ENCODE results near the gene EFCAB11. TPM values are rescaled to one million over a fixed set of nuclear protein-coding genes. Genes with fewer than 3 reads are reported as not detected.
A peak's percentile ranks its signal among the peaks of the same experiment; 100 is the strongest.

The EFCAB11 gene
- polyA plus RNA-seq, 1 donor (not counting 4 experiments of a cell fraction or from before 2014, with no cell fraction given) = 12.9 TPM

DNA sequence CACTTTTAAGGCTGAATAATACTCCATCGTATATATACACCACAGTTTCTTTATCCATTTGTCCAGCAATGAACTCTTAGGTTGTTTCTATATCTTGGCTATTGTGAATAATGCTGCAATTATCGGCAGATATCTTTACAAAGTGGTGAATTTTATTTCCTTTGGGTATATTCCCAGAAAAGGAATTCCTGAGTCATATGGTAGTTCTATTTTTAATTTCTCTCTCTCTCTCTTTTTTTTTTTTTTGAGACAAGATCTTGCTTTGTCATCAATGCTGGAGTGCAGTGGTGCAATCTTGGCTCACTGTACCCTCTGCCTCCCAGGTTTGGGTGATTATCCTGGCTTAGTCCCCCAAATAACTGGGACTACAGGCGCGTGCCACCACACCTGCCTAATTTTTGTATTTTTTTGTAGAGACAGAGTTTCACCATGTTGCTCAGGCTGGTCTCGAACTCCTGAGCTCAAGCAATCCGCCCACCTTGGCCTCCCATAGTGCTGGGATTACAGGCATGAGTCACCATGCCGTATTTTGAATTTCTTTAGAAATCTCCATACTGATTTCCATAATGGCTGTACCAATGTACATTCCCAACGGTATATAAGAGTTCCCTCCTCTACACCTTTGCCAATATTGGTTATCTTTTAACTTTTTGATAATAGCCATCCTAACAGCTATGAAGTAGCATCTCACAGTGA is 98.4 kb downstream of the EFCAB11 start:
- Histone ChIP-seq H3K79me2 (ENCODE audit: control insufficient read depth, insufficient read depth, low read length) (no peaks in the 10 kb centered on the region), H3K4me3 (ENCODE audit: control insufficient read depth in 2 of 3, extremely low read depth in 1 of 3, insufficient read depth in 2 of 3, low read depth in 1 of 3, low read length in 3 of 3) (no peak overlapping the region), H2AFZ (ENCODE audit: control insufficient read depth, low read length) (no peak overlapping the region), H3K9ac (ENCODE audit: control insufficient read depth, extremely low read depth, insufficient read depth, low read length) (no peak overlapping the region), H3K36me3 (ENCODE audit: control insufficient read depth in 2 of 2, extremely low read depth in 1 of 2, insufficient read depth in 2 of 2, low read length in 2 of 2) (no peaks in the 10 kb centered on the region), H3K27ac (ENCODE audit: control insufficient read depth, insufficient read depth, low read length) (no peak overlapping the region), H4K20me1 (ENCODE audit: control insufficient read depth, extremely low read depth, insufficient read depth, low read length) (no peaks in the 10 kb centered on the region), H3K27me3 (ENCODE audit: control insufficient read depth, extremely low read depth, insufficient read depth, low read length) (no peaks in the 10 kb centered on the region), H3K9me1 (ENCODE audit: control insufficient read depth, extremely low read depth, insufficient read depth, low read length) (no peaks in the 10 kb centered on the region), H3K4me1 (ENCODE audit: control insufficient read depth, extremely low read depth, insufficient read depth, low read length) (peaks cover 12% of the 10 kb centered on the region), H3K4me2 (ENCODE audit: control insufficient read depth, extremely low read depth, insufficient read depth, low read depth, low read length) (peak overlapping the region; percentile 22), H3K9me3 (ENCODE audit: control insufficient read depth, low read depth, low read length) (no peaks in the 10 kb centered on the region)
- DNase-seq (ENCODE audit: low read depth, low spot score) (no peak), FAIRE-seq (no peak)
- dilution Hi-C loops (cut with MboI; ENCODE audit: extremely low pct_ligation_motif_present, low sequenced_read_pairs) = no loop called here
- no peak for TF ChIP-seq EZH2 (IDR thresholded peaks at IDR 0.05; ENCODE audit: low read length)
- TF ChIP-seq, protein P1, sequence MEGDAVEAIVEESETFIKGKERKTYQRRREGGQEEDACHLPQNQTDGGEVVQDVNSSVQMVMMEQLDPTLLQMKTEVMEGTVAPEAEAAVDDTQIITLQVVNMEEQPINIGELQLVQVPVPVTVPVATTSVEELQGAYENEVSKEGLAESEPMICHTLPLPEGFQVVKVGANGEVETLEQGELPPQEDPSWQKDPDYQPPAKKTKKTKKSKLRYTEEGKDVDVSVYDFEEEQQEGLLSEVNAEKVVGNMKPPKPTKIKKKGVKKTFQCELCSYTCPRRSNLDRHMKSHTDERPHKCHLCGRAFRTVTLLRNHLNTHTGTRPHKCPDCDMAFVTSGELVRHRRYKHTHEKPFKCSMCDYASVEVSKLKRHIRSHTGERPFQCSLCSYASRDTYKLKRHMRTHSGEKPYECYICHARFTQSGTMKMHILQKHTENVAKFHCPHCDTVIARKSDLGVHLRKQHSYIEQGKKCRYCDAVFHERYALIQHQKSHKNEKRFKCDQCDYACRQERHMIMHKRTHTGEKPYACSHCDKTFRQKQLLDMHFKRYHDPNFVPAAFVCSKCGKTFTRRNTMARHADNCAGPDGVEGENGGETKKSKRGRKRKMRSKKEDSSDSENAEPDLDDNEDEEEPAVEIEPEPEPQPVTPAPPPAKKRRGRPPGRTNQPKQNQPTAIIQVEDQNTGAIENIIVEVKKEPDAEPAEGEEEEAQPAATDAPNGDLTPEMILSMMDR (optimal IDR thresholded peaks at IDR 0.05 in 1 of 3, IDR thresholded peaks at IDR 0.05 in 1 of 3, conservative IDR thresholded peaks at IDR 0.05 in 1 of 3; ENCODE audit: extremely low read depth in 1 of 3, insufficient read depth in 2 of 3, low read length in 3 of 3) = no peak

DNA sequence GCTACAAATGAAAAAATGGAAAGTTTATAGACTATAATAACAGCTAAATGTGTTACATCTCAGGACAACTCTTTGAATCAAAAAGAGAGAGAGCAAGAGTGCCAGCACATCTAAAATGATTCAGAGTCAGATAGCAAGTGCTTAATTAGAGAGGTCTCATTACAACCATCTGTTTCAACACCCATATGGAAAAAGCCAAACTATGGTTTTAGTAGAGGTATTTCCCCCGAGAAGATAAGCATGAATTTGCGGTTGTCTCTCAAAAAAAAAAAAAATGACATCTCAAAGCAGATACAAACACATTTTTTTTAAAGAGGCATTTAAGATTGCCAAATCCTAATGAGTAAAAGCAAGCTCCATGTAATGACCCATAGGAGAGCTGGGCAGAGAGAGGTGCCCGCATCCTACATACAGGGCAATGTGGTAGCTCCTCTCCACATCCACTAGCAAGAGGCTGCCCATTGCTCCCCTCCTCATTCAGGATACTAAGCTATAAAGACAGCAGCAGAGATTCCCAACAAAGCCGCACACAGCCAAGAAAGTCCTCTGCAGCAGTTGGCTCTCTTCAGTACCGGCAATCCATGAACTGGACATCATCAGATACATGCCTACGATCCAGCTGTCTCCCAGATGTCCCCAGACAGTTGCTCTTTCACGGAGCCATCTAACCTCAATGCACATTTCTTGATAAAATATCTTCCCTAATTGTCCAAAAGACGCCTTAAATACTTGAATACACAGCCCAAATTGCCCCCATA is 100.4 kb downstream of the EFCAB11 start:
- no peaks in the 10 kb centered on the region for H3K36me3 ChIP-seq (ENCODE audit: control insufficient read depth in 2 of 2, extremely low read depth in 1 of 2, insufficient read depth in 2 of 2, low read length in 2 of 2)
- FAIRE-seq (no peak), DNase-seq (ENCODE audit: low read depth, low spot score) (no peak)
- no peak for TF ChIP-seq EZH2 (IDR thresholded peaks at IDR 0.05; ENCODE audit: low read length)
- TF ChIP-seq, protein P1 (optimal IDR thresholded peaks at IDR 0.05 in 1 of 3, IDR thresholded peaks at IDR 0.05 in 1 of 3, conservative IDR thresholded peaks at IDR 0.05 in 1 of 3; ENCODE audit: extremely low read depth in 1 of 3, insufficient read depth in 2 of 3, low read length in 3 of 3) = no peak
- no peaks in the 10 kb centered on the region for H3K27me3 ChIP-seq (ENCODE audit: control insufficient read depth, extremely low read depth, insufficient read depth, low read length)
- no peak overlapping the region for H3K9ac ChIP-seq (ENCODE audit: control insufficient read depth, extremely low read depth, insufficient read depth, low read length)
- dilution Hi-C loops (cut with MboI; ENCODE audit: extremely low pct_ligation_motif_present, low sequenced_read_pairs) = no loop called here
- no peak overlapping the region for H3K4me2 ChIP-seq (ENCODE audit: control insufficient read depth, extremely low read depth, insufficient read depth, low read depth, low read length)
- no peaks in the 10 kb centered on the region for H4K20me1 ChIP-seq (ENCODE audit: control insufficient read depth, extremely low read depth, insufficient read depth, low read length)
- H3K9me1 ChIP-seq (ENCODE audit: control insufficient read depth, extremely low read depth, insufficient read depth, low read length) = no peaks in the 10 kb centered on the region
- H3K27ac ChIP-seq (ENCODE audit: control insufficient read depth, insufficient read depth, low read length) = no peak overlapping the region
- H2AFZ ChIP-seq (ENCODE audit: control insufficient read depth, low read length) = no peak overlapping the region
- no peaks in the 10 kb centered on the region for H3K79me2 ChIP-seq (ENCODE audit: control insufficient read depth, insufficient read depth, low read length)
- no peak overlapping the region for H3K4me3 ChIP-seq (ENCODE audit: control insufficient read depth in 2 of 3, extremely low read depth in 1 of 3, insufficient read depth in 2 of 3, low read depth in 1 of 3, low read length in 3 of 3)
- no peaks in the 10 kb centered on the region for H3K9me3 ChIP-seq (ENCODE audit: control insufficient read depth, low read depth, low read length)
- H3K4me1 ChIP-seq (ENCODE audit: control insufficient read depth, extremely low read depth, insufficient read depth, low read length) = peaks cover 12% of the 10 kb centered on the region
